Prostate gland (tissue), 2 donors: ENCODE measurements around the gene ERICH6.

ENCODE experiments used
- POLR2A ChIP-seq: fragments of 450-650 bp; IDR thresholded peaks from one replicate; pipeline ENCODE4 v1.6.1; 2016; ENCODE audit warnings: antibody characterized with exemption, mild to moderate bottlenecking
- POLR2AphosphoS5 ChIP-seq: sonication (generic); formaldehyde crosslinking; IDR thresholded peaks from one replicate; pipeline ENCODE4 v1.6.1; 2017; ENCODE audit warnings: antibody characterized with exemption
- TF ChIP-seq, protein P1 (sequence below), 4 experiments: fragments of 200-600 bp in 2 of 4; fragments of 450-650 bp in 2 of 4; sonication (generic) in 2 of 4; IDR thresholded peaks; 1 replicate in 3 of 4; 2 replicates in 1 of 4; pipeline ENCODE4 v1.5.1; 2016 to 2019; ENCODE audit warnings: antibody characterized with exemption in 4 of 4, mild to moderate bottlenecking in 2 of 4, moderate library complexity in 2 of 4

DNA sequence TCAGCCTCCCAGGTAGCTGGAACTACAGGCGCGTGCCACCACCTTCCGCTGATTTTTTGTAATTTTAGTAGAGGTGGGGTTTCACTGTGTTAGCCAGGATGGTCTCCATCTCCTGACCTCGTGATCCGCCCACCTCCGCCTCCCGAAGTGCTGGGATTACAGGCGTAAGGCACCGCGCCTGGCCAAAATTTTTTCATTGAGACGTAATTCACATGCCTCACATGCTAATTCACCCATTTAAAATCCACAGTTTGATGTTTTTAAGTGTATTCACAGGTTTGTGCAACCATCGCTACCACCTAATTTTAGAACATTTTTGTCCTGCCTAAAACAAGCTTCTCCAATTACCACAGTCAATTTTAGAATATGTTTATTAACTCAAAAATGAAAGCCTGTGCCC, 63.5 kb downstream of the ERICH6 start:
- no peak for TF ChIP-seq POLR2A
- TF ChIP-seq, protein P1, sequence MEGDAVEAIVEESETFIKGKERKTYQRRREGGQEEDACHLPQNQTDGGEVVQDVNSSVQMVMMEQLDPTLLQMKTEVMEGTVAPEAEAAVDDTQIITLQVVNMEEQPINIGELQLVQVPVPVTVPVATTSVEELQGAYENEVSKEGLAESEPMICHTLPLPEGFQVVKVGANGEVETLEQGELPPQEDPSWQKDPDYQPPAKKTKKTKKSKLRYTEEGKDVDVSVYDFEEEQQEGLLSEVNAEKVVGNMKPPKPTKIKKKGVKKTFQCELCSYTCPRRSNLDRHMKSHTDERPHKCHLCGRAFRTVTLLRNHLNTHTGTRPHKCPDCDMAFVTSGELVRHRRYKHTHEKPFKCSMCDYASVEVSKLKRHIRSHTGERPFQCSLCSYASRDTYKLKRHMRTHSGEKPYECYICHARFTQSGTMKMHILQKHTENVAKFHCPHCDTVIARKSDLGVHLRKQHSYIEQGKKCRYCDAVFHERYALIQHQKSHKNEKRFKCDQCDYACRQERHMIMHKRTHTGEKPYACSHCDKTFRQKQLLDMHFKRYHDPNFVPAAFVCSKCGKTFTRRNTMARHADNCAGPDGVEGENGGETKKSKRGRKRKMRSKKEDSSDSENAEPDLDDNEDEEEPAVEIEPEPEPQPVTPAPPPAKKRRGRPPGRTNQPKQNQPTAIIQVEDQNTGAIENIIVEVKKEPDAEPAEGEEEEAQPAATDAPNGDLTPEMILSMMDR (IDR thresholded peaks at IDR 0.05) = no peak
- TF ChIP-seq POLR2AphosphoS5 = no peak
